GM19351 (cell line): ENCODE results near the gene NTS.

Source experiments
- ATAC-seq: cut with Tn5 transposase; IDR thresholded peaks from one replicate; pipeline ENCODE4 v1.9.1; 2021; ENCODE audit warnings: mild to moderate bottlenecking, moderate library complexity; ENCODE audit not compliant: unreplicated experiment

The NTS gene, protein sequence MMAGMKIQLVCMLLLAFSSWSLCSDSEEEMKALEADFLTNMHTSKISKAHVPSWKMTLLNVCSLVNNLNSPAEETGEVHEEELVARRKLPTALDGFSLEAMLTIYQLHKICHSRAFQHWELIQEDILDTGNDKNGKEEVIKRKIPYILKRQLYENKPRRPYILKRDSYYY

GRCh38 chr12:85874031-85874461 is at the start of gene NTS:
Gene NTS, plus strand, starts transcription at chr12:85874295. Its CDS starts 109 bp downstream, at chr12:85874404.
- ATAC-seq, result peak; percentile 81

DNA sequence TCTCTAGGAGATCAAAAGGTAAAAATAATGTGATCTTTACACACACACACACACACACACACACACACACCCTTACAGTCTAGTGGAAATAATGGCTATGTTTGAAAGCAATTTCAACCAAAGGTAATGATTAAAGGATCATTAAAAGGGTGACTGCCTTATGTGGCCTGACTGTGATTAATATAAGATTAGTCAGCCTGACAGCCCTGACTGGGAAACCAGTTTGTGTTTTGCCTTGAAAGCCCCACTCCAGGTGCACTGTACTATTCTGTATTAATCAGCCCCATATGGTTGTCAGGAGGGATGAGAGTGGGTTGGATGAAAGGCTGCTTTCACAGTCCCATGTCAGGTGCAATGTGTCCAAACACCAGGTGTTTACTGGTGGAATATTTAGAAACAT is 48.3 kb upstream of the NTS start:
- ATAC-seq, result no peak

- no peak for ATAC-seq
Observed at GRCh38 chr12:85828576-85828975, 45.5 kb upstream of the NTS start.

GRCh38 chr12:85829391-85829790 is 44.7 kb upstream of the NTS start:
- ATAC-seq, result no peak

- no peak for ATAC-seq
Observed at GRCh38 chr12:85831327-85831990, 42.6 kb upstream of the NTS start.

- no peak for ATAC-seq
Observed at GRCh38 chr12:85833579-85833978, 40.5 kb upstream of the NTS start.

DNA sequence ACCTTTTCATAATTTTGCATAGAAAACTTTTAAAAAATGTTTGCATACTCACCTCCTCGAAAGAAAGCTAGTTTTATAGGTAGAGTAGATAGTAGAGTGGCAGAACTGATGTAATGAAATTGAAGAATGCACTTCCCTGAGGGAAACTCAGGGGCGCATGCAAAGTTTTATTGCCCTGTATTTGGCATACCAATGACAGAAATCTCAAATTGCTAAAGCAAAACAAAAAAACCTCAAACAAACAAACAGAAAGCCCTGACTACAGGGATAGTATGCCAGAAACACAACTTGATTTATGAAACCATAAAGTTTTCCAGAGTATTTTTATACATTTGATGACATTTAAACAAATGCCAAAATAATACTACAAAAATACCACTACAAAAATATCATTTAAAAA is 39.7 kb upstream of the NTS start:
- no peak for ATAC-seq

DNA sequence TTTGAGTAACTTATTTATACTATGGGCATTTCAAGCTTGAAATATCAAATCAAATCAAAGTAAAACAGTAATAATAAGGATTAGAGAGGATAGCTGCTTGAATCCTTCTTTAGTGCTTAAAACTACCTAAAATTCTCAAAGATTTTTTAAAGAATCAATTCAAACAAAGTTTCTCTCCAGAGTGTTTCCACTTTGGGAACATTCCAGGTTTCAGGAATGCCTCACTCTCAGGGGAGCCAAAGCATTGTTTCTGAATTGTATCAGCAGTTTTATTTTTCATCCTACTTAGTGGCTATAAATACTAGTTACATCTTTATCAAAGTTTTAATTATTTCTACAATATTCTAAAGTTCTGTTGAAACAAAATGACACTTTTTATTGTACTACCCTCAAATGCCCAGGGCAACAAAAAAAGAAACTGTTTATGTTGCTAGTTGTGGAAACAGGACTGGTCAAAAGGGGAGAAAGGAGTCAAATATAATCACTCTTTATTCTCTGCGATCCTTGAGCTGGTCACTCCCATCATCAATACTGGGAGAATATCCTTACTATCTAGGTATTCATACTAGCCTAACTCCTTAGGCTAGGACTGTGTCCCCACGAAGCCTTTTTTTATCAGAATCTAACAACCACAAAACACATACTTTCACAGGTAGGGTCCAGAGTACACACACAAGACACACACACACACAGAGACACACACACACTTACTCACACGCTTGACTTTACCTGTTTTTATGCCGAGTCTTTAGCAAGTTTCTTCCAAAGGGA is 38.5 kb upstream of the NTS start:
- no peak for ATAC-seq

DNA sequence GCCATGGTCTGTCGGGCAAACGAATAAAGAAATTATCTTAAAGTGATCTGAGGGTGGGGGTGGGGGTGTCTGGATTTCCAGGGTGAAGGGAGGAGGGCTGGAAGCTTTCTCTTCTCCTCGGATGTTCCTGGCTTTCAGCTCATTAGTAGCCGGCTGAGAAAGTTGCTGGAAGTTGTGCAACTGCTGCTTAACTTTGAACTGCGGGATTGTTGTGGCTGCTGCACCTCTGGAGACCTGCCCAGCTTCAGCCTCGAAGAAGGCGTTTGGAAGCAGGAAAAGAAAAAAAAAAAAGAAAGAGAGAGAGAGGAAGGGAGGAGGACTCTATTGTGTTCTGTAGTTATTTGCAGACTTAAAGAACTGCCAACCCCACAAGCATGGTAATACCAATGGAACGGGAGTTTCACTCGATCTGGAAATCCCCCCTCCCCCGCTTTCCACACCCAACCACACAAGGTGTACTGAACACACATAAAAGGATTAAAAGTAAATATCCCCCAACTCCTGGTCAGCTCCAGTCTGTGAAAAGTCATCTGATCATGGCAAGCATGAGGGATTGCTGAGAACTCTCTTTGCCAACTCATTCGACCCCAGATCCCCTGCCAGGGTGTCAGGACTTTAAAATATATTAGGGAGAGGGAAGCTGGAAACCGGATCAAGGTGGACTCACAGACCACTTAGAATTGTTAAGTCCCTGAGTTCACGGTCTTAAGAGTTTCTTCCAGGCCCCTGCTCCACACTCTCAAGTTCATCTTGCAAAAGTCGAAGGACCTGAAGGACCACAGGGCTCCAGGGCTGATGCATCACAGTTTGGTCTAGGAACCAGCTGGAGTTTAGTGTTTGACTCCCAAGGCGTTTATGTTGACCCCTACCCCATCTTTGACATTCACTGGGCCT is 37.7 kb upstream of the NTS start, which contains the start of gene RASSF9:
TSS of gene RASSF9 (minus strand) at position 213 of the 894 bp plus-strand sequence. CDS start at position 5, 208 bp downstream.
- no peak for ATAC-seq

- ATAC-seq, result no peak
Observed at GRCh38 chr12:85843606-85844310, 30.3 kb upstream of the NTS start.

DNA sequence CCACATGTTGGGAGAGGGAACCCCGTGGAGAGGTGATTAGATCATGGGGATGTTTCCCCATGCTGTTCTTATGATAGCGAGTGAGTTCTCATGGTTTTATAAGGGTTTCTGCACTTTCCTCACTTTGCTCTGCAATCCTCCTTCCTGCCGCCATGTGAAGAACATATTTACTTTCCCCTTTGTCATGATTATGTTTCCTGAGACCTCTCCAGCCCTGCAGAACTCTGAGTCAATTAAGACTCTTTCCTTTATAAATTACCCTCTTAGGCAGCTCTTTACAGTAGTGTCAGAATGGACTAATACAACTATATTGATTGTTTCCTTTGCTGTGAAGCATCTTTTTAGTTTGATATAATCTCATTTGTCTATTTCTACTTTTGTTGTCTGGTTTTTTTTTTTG is 24.8 kb upstream of the NTS start:
- no peak for ATAC-seq

GRCh38 chr12:85855305-85855704 is 18.8 kb upstream of the NTS start:
- ATAC-seq, result no peak

GRCh38 chr12:85856966-85857365 is 17.1 kb upstream of the NTS start:
- no peak for ATAC-seq

GRCh38 chr12:85865890-85866289 is 8.2 kb upstream of the NTS start:
- no peak for ATAC-seq

DNA sequence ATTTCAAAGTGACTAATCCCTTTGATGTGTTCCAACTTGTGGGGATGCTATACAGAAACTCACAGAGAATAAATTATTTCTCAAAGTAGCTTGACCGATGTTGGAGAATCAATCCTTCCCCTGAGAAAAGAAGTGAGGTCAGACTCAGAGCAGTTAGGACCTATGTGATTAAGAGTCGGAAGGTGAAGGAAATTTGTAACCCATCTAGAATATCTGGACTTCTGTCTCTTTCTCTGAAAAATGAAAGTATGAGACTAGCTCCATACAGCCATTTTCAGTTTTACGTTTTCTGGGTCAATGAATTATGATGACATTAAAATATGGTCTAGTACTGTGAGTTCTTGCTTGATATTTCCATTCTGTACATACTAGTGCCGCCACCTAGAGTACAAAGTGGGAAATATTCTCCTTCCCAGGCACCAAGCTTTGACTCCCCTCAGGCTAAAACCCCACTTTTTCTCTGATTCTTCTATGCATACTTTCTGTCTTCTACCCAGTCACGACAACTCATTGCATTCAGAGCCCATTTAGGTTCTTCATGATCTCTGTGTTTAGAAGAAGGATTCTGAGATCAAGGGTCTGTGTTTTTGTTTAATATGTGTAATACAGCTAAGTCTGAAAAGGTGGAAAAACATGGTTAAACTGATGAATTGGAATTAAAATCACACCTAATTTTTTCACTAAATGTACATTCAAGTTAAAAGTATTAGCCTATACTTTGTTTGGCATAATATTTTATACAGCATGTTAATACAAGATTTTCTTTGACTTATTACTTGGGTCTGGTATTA is 6.9 kb upstream of the NTS start:
- peak; percentile 97 for ATAC-seq

GRCh38 chr12:85872497-85873091 is 1.5 kb upstream of the NTS start:
- peak; percentile 83 for ATAC-seq

- no peak for ATAC-seq
Observed at GRCh38 chr12:85877459-85877858, 3.4 kb downstream of the NTS start.

DNA sequence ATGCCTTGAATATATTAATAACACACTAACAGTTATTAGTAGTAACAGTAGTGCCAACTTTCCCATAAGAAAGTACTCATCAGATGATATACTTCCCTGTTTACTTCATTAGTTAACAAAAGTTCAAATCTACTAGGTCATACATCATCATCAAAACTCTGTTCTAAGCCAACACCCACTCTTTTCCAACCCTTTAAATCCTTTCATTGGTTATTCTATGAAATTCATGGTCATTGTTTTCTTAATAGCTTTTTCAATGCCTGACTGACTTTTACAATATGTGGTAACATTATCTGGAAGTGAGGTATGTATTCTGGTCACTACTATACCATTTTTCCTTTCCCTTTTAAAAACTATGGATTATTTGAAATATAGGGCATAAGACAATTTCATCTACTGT is 9.7 kb downstream of the NTS start:
- ATAC-seq, result no peak

DNA sequence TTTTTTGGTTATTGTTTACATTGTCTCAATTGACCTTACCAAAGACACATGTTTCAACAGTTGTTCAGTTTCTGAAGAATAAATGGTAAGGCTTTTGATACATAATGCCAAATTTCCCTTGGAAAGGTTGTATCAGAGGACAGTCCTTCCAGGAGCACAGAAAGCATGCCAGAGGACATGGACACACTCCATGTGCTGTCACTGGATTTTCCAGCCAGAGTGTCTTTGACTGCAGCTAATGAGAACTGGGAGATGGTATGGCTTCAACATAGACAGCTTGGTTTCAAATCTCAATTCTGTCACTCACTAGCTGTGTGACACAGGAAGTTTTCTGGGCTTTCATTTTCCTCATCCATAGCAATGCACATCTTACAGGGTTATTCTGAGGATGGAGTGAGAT is 20.6 kb downstream of the NTS start:
- ATAC-seq, result no peak
